MG63 (cell line): Measurements from ENCODE around the gene RPL18A. TPM values are rescaled to one million over a fixed set of nuclear protein-coding genes. Genes with fewer than 3 reads are reported as not detected.

Experiments used
- total RNA-seq: library from RNA; depleted of rRNA; stranded (reverse); fragments of >200 nt; shearing (Covaris generic); gene quantifications from 2 replicates; pipeline ENCODE4 v1.2.3, GENCODE V29; 2014; ENCODE audit warnings: low replicate concordance; rRNA removed

Gene RPL18A
- total RNA-seq, 1 experiment from 2014 or later: 1,556 TPM

Other genes starting within 250 kb of the RPL18A start
- gene UNC13A, start 171.6 kb upstream of the RPL18A start, total RNA-seq: 0.10 TPM in 1 of 2 replicates, not detected in the other
- gene MAP1S, start 140.4 kb upstream of the RPL18A start, total RNA-seq: 23.3 and 50.0 TPM in 2 replicates
- gene FCHO1, start 108.4 kb upstream of the RPL18A start, total RNA-seq: 0.82 TPM in 1 of 2 replicates, not detected in the other
- not detected in 2 replicates for gene B3GNT3, start 64.8 kb upstream of the RPL18A start, total RNA-seq
- gene INSL3, start 38.4 kb upstream of the RPL18A start, total RNA-seq: not detected in 2 replicates
- not detected in 2 replicates for gene JAK3, start 11.9 kb upstream of the RPL18A start, total RNA-seq
- not detected in 2 replicates for gene SLC5A5, start 12.0 kb downstream of the RPL18A start, total RNA-seq
- 228 and 241 TPM in 2 replicates for gene CCDC124, start 73.1 kb downstream of the RPL18A start, total RNA-seq
- not detected in 2 replicates for gene KCNN1, start 107.2 kb downstream of the RPL18A start, total RNA-seq
- gene ARRDC2, start 148.3 kb downstream of the RPL18A start, total RNA-seq: 13.4 and 20.5 TPM in 2 replicates
- gene IL12RB1, start 227.0 kb downstream of the RPL18A start, total RNA-seq: not detected in 2 replicates
- gene MAST3, start 237.9 kb downstream of the RPL18A start, total RNA-seq: 0.20 and 0.95 TPM in 2 replicates